NOMO-1 (cell line): ENCODE measurements around the gene LAPTM5.

Source experiments
- DNase-seq, 2 experiments: peaks; one replicate each; lab custom pipeline; 2025; ENCODE audit not compliant: unreplicated experiment in 2 of 2; lab: John Stamatoyannopoulos, UW

The LAPTM5 gene

GRCh38 chr1:30686236-30686935, 71.2 kb downstream of the LAPTM5 start:
- DNase-seq = no peak

GRCh38 chr1:30685796-30686165, 71.8 kb downstream of the LAPTM5 start:
- DNase-seq = no peak

GRCh38 chr1:30684881-30685795, 72.4 kb downstream of the LAPTM5 start:
- no peak for DNase-seq

GRCh38 chr1:30684259-30684658, 73.3 kb downstream of the LAPTM5 start:
- DNase-seq = no peak

DNA sequence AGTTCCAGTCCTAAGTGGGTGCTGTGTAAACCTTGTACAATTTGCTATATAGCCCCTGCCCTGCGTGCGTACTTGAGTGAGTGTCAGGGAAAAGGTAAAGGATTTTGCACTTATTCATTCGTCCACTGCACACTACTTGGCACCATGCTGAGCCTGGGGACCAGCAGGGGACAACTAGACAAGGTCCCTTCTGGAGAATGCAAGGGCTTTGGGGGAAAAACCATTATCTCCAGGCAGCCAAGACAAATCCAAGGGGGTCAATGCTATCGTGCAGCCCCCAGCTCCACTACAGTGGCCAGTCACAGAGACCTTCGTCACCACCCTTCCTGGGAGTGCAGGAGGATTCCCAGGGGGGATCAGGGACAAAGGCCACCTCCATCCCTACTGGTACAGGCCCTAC, 73.9 kb downstream of the LAPTM5 start:
- DNase-seq = no peak
